Sigmoid colon (tissue), 4 donors: ENCODE measurements around the gene LRRFIP2.

Source experiments
- CTCF ChIP-seq, 4 experiments: fragments of 450-650 bp in 3 of 4; fragments of 200-600 bp in 1 of 4; IDR thresholded peaks; one replicate each; pipeline ENCODE4 v1.5.1; 2016 to 2019; ENCODE audit warnings: antibody characterized with exemption in 4 of 4, mild to moderate bottlenecking in 3 of 4, moderate library complexity in 2 of 4
- POLR2A ChIP-seq, 2 donors: fragments of 450-650 bp; IDR thresholded peaks; one replicate each; pipeline ENCODE4 v1.6.1; 2016; ENCODE audit warnings: antibody characterized with exemption in 2 of 2, mild to moderate bottlenecking in 2 of 2, moderate library complexity in 2 of 2
- POLR2AphosphoS5 ChIP-seq, 4 donors: sonication (generic); formaldehyde crosslinking; IDR thresholded peaks; one replicate each; pipeline ENCODE4 v1.6.1; 2017; ENCODE audit warnings: antibody characterized with exemption in 4 of 4

GRCh38 chr3:37100411-37100810 is 74.0 kb downstream of the LRRFIP2 start:
- TF ChIP-seq CTCF (IDR thresholded peaks at IDR 0.05) (no peak), POLR2A (IDR thresholded peaks at IDR 0.05) (no peak), POLR2AphosphoS5 (IDR thresholded peaks at IDR 0.05) (no peak)
